ENCODE results near the gene IL19.
A peak's percentile ranks its signal among the peaks of the same experiment; 100 is the strongest.
"Not testable (repeated sequence)": the region's sequence is repeated elsewhere in the genome, so short reads cannot be mapped to it uniquely, and the experiment has no call there.

Gene IL19

DNA sequence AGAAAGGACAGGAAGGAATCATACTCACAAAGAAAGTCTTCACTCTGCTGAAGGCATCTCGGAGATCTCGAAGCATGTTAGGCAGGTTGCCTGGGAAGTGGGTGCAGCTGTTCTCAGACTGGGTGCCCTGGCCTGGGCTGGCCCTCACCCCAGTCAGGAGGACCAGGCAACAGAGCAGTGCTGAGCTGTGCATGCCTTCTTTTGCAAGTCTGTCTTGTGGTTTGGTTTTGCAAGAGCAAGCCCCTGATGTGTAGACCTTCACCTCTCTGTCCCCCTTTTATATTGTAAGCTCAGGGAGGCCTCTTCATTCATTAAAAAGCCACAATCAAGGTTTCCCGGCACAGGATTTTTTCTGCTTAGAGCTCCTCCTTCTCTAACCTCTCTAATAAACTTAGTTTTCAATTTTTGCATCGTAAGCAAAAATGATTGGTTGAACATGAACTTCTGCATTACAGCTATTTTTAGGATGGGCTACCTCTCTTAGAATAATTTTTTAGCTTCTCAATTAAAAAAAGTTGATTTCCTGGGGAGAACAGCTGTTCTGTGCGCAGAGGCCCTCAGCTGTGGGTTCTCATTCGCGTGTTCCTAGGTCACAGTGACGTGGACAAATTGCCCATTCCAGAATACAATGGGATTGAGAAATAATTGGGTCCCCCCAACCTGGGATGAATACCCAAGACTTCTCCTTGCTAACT is 1.8 kb downstream of the IL19 start, which contains the start of gene IL10:
Gene IL10 (minus strand): TSS at position 252 of the 695 bp plus-strand sequence. CDS start 59 bp downstream, at position 193.
- DNase-seq (ENCODE audit: low read depth in 1 of 2, low spot score in 1 of 2), result no peak

DNA sequence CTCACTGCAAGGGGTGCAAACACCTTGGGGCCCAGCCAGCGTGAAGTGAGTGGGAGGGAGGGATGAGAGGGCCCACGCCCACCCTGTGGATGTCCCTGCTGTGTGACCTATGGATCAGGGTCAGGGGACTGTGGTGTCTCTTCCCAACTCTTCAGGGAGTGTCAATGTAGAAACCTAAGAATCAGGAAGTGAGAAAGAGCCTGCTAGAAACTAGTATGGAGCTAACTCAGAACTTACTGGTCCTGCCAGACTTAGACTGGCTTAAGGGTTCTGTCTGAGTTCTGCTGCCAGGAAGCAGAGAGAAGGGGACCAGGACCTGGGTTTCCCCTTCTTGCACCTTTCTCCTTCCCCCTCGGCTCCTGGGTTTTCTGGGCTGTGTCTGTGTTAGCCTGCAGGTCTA is 3.5 kb downstream of the IL19 start:
- DNase-seq (ENCODE audit: low read depth in 1 of 2, low spot score in 1 of 2), result no peak

DNA sequence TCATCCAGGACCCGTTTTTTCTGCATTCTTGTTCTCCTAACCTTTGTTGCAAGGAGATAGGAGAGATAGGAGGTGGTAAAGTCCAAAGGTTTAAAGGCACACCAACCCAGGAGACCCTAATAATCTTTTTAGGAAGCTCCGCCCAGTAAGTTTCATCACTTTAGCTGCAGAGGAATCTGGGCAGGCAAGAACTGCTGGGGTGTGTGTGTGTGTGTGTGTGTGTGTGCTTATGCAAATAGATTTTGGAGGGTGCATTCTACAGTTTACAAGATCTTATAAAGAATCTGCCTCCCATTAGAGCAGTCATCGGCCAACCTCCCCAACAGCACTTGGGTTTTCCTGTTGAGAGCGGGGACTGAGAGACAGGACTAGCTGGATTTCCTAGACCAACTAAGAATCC is 5.7 kb downstream of the IL19 start:
- no peak for DNase-seq (ENCODE audit: low read depth in 1 of 2, low spot score in 1 of 2)

DNA sequence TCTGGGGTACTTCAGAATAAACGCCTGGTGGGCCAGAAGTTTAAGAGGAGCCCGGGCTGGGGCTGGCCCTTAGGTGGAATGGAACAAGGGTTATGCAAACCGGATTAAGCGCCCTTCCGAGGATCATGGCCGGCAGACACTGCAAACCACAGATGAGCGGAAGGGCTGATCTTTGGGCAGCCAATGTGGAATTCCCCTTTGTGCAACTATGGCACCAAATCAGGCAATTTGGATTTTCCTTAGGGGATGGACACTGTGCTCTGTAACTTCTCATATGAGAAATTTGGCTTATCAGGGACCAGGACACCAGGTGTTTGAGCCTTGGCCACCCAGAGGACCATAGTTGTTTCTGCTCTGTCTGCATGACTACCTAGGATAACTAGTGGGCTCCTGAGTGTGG is 7.5 kb downstream of the IL19 start:
- no peak for DNase-seq (ENCODE audit: low read depth in 1 of 2, low spot score in 1 of 2)

DNA sequence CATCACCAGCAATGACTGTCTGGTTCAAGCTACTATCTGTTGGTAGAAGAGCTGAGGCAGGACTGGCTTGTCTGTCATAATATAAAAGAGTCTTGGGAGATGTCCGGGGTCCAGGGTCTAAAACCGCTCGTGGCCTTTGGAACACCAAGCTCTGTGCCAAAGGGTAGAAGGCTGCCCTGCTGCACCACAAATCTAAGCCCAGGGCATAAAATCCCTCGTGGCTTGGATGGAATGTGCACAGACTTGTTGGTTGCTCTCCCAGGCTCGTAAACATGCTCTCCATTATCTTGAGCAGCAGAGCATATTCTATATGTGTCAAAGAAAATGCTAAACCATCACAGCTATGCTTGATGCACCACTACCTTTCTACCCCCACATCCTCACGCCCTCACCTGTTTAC is 8.3 kb downstream of the IL19 start:
- DNase-seq (ENCODE audit: low read depth in 1 of 2, low spot score in 1 of 2), result not testable (repeated sequence)

DNA sequence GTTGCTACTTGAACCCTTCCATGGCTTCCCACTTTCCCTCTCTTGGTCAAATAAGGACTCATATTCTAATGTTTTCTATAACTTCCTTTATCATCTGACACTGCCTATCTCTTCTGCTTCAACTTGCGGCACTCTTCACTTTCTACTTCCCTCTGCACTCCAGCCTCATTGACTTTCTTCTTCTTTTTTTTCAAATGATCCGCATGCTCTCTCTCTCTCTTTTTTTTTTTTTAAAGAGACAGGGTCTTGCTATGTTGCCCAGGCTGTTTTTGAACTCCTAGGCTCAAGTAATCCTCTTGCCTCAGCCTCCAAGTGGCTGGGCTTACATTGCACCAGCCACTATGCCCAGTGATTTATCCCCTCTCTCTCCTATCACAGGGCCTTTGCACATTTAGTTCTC is 9.1 kb downstream of the IL19 start:
- DNase-seq (ENCODE audit: low read depth in 1 of 2, low spot score in 1 of 2), result no peak

DNA sequence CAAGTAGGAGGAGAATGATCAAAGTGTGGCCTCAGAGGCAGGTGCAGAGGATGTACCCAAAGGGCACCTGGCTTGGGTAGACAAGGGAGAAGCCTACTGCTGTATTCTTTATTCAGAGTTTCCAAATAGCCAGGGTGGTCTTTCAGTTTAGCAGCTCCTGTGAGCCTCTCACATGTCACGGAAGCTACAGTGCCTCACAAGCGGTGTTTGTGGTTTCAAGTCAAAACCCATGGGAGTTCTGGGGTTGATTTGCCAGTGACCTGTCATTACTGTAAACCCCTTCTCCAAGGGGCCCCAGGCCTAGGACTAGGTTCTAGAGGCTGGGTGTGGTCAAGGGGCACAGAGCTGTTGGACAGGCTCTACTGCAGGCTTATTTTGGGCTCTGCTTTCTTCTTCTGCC is 11.9 kb downstream of the IL19 start:
- DNase-seq (ENCODE audit: low read depth in 1 of 2, low spot score in 1 of 2), result no peak

DNA sequence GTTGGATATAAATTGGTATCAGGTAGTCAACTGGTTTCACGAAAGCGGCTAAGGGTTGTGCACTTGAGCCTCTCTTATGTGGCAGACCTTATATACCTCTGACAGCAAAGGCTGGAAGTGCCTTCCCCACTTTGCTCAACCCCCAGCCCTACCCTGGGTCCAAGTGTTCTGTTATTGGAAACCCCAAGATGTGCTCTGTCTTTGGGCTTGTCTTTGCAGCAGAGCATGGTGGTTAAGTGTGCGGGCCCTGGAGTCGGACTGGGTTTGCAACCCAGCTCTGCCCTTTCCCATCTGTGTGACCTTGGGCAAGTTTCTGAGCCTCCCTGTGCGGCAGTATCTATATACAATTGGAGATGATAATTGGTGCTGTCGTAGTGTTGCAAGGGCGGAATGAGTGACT is 12.9 kb downstream of the IL19 start:
- DNase-seq (ENCODE audit: low read depth in 1 of 2, low spot score in 1 of 2), result no peak

DNA sequence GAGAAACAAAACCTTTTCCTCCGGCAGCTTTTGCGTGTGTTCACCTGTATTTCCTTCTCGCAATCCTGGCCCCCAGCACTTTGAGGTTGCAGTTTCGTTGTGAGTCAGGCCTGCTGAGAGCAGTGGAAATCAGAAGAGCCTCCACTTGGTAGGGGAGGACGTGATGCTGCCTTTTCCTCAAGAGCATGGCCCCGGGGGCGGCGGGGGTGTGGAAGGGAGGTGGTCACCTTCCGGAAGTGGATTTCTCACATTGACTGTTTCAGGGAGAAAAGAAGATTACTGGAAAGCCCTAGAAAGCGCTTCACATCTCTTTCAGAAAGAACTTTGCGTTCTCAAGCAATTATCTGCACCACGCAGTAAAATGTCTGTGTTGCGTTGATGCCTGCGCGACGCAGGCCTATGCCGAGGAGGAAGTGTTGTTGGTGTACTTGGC is 13.9 kb downstream of the IL19 start:
- peak; percentile 79 to 85 for DNase-seq (ENCODE audit: low read depth in 1 of 2, low spot score in 1 of 2)

DNA sequence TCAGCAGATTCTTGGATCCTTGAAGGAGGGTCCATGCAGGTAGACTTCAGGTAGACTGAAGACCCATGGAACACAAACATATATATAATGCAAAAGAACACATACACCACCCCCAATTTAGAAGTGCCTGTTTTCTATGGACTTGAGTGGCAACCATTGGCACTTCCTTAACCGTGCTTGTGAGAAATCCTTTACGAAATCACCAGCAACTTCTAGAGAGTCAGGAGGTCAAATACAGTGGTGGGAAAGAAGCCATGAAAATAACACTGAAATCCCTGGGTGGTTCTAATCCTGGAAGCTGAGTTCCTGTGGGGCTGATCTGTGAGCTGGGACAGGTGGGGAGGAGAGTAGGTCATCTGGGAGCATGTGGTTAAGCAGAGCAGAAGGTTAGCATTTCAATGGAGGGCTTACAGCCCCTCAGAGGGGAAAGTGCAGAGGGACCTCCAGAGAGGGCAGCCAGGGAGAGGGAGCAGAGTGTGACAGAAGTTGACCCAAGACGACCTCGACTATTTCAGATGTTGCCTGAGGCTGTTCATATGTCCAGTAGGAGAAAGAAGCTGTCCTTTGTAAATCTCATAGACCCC is 14.7 kb downstream of the IL19 start:
- no peak for DNase-seq (ENCODE audit: low read depth in 1 of 2, low spot score in 1 of 2)

DNA sequence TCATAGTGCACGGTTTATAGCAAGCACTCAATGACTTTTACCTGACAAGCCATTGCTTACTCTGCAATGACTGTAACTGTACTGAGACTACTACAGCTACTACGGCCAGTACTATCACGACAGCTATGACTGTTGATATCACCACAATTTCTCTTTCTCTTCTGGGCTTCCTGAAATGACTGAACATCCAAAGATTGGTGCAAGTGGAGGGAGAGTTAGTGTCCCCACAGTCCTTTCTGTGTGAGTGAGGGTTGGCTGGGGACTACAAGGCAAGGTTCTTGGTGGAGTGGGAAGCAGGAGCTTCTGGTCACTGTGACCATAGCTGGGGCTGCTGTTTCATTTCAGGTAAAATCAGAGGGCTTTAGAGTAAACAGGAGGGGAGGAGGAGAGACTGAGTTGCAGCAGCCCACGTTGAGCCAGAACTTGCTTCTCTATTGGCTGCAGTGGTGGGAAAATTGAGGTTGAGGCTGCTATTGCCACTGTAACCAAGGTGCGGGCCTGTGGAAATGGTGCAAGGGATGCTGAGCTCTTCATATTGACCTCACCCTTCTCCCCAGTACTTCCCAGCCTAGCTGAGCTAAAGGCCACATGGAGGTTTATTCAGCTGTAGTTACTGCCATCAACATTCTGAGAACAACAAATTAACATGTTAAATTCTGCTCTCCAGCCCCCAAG is 15.8 kb downstream of the IL19 start:
- no peak for DNase-seq (ENCODE audit: low read depth in 1 of 2, low spot score in 1 of 2)

DNA sequence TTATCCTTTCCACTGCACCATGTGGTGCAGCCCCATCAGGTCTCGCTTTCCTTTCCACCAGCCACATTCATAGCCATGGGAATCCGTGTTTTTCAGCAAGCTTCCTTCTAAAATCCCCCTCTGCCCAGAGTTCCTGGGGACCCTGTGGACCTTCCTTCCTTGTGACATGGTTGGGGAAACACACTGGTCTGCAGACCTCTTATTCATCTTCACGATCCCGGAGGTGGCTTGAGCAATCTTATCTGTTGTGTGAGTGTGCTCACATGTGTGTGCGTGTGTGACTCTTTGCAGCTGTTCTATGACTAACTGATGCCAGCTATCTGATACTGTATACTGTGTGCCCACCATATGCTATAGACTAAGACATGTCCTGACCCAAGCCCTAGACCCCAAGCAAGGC is 17.3 kb downstream of the IL19 start:
- no peak for DNase-seq (ENCODE audit: low read depth in 1 of 2, low spot score in 1 of 2)

DNA sequence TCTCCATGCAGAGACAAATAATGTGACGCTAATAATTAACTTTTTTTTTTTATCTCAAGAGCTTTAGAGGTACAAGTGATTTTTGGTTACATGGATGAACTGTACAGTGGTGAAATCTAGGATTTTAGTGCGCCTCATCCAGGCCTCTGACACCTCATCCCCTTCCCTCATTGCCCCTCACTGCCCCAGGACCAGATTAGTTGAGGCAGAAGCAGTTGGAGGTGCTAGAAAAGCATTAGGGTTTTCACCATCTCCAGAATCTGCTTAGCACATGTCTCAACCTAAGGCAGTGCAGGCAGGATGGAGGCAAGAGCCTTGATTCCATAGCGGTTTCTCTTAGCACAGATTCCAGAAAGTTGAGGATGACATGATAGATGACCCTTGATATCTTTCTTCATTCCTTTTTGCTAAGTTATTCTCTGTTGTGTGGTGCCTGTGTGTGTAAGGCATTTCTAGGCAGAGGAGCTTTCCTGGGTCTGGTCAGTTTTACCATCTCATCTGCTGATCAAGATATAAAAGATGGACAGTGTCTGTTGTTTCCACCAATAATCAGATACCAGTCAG is 18.0 kb downstream of the IL19 start:
- DNase-seq (ENCODE audit: low read depth in 1 of 2, low spot score in 1 of 2), result no peak

DNA sequence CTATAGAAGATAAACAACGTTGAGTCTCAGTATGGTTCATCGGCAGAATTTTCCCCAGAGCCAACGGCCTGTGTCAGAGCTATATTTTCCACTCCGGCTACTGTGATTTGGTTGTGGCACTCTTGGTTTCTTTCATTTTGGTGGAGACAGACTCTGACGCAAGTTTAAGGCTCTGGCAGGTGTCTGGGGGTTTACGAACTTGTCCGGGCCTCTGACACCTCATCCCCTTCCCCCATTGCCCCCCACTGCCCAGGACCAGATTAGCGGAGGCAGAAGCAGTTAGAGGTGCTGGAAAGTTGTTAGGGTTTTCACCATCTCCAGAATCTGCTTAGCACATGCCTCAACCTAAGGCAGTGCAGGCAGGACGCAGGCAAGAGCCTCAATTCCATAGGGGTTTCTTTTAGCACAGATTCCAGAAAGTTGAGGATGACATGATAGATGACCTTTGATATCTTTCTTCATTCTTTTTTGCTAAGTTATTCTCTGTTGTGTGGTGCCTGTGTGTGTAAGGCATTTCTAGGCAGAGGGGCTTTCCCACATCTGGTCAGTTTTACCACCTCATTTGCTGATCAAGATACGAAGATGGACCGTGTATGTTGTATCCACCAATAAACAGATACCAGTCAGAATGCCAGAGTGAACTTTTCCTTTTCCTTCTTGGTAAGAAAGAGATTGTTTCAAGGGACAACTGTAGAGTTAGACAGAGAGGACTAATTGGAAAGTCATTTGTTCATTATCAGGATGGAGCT is 20.1 kb downstream of the IL19 start:
- no peak for DNase-seq (ENCODE audit: low read depth in 1 of 2, low spot score in 1 of 2)

DNA sequence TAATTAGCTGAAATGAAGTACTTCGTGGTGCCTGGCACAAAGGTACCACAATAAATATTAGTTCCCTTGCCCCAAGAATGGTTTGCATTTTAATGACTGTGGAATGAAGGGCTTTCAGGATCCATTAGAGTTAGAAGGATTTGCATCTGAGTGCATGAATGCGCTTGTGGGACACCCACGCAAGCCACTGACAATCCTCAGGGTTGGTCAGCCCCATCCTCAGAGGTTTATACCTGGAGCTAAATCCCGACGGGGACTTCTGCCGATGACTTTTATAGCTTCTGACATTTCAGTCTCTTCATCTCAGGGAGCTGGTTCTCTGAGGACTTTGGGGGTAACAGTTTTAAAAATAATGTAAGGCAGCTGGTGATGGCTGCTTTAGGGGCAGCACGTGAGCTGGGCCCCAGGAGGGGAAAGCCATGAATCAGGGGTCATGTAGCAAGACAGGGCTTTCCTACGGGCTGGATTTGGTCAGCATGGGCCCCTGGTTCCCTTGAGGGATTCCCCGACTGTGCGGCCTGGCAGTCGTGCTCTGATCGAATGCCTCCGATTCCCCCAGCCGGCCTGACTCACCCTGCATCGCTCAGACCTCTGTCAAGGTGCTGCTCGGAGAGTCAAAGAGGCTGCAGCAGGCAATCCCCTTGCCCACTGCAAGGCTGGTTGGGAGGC is 22.5 kb downstream of the IL19 start:
- no peak for DNase-seq (ENCODE audit: low read depth in 1 of 2, low spot score in 1 of 2)

DNA sequence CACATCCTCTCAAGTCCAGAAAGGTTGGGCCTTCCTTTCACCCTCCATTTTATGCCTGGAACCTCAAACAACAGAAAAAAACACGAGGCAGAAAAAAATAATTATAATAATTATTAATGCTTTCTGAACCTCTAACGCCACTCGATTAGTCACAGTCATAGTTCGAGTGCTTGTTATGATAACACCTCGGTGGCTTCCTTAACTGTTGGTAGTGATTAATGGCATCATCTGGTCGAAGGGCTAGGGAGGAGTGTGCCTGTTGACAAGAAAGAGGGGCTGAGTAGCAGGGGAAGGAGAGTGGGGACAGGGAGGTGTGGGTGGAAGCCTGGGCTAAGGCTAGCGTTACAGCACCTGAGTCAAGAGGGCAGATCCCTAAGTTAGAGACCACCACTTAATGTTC is 23.0 kb downstream of the IL19 start:
- no peak for DNase-seq (ENCODE audit: low read depth in 1 of 2, low spot score in 1 of 2)

DNA sequence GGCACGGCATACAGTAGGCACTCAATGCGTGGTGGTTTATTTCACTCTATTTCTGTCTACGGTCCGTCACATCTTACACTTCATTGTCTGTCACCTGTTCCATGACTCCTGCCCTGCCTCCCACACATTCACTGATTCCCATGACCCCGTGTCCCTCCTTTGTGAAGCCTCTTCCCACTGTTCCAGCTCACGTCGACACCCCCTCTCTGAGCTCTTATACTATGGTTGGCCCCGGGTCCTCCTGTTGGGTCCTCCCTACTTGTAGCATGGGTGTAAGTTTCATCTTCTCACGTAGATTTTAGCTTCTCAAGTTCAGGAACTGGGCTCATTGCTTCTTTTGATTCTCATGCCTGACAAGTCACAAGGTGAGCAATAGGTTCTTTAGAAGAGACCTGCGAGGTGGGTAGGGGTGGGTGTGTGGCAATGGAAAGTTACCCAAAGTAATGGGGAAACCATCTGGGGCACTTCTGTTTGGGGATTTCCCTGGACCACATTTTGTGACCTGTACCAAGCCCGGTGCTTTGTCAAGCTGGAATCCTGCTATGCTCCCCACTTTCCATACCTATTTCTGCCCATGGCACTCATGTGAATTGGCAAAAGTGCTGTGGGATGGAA is 23.8 kb downstream of the IL19 start:
- peak in 1 of 2 donors; percentile 60 for DNase-seq (ENCODE audit: low read depth in 1 of 2, low spot score in 1 of 2)

DNA sequence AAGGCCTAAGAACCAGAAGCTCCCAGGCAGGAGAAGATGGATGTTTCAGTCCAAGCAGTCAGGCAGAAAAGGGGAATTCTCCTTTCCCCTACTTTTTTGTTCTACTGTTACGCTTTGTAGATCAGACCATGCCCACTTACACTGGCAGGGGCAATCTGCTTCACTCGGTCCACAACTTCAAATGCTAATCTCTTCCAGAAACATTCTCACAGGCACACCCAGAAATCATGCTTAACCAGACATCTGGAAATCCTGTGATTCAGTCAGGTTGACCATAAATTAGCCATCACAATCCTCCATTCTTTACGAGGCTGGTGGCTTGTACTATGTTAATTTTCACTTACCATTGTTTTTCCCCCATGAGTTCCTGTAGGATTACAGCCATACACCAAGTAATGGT is 25.5 kb downstream of the IL19 start:
- DNase-seq (ENCODE audit: low read depth in 1 of 2, low spot score in 1 of 2), result no peak

DNA sequence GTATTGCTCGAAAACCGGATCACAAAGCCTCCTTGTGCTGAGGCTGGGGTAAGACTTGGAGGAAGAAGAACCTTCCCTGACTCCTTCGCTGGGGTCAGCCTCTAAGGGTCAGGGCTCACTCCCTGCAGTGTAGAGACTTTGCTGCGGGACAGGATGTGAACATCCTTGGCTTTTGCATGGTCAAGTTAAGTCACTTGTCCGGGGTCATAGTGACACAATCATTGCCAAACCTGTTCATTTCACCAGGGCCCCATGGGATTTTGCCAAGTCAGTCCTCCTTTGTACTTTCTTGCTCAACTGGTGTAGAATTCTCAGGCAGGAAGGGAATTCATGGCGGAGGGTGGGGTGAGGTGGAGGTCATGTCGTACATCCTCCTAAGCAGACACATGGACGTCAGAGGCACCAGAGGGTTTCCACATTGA is 26.4 kb downstream of the IL19 start:
- no peak for DNase-seq (ENCODE audit: low read depth in 1 of 2, low spot score in 1 of 2)
